Mesenchymal stem cell (in vitro differentiated cells and primary cell): ENCODE measurements around the gene DNAJC27.

Experiments used
- DNase-seq: peaks from one replicate; pipeline ENCODE4 v3.0.0-alpha.2; 2013
- H2AFZ ChIP-seq: one replicate; pipeline ENCODE4 v1.6.1; 2013; ENCODE audit warnings: low read depth, mild to moderate bottlenecking, control low read depth, inconsistent platforms, low read length, moderate library complexity
- H2AK5ac ChIP-seq: 2 replicates; pipeline ENCODE4 v1.6.1; 2013; ENCODE audit warnings: low read length, moderate library complexity, mild to moderate bottlenecking, inconsistent platforms; ENCODE audit not compliant: severe bottlenecking
- H2BK120ac ChIP-seq: one replicate; pipeline ENCODE4 v1.6.1; 2013; ENCODE audit warnings: low read depth, mild to moderate bottlenecking, inconsistent platforms, low read length, moderate library complexity
- H2BK12ac ChIP-seq, 2 experiments: one replicate each; pipeline ENCODE4 v1.6.1; 2013; ENCODE audit warnings: inconsistent platforms in 2 of 2, low read length in 2 of 2, mild to moderate bottlenecking in 2 of 2, moderate library complexity in 2 of 2, control low read depth in 1 of 2
- H2BK15ac ChIP-seq: one replicate; pipeline ENCODE4 v1.6.1; 2013; ENCODE audit warnings: mild to moderate bottlenecking, low read depth, inconsistent platforms; ENCODE audit not compliant: poor library complexity, severe bottlenecking
- H2BK5ac ChIP-seq: 2 replicates; pipeline ENCODE4 v1.6.1; 2013; ENCODE audit warnings: low read depth, mild to moderate bottlenecking, low read length, control low read depth, inconsistent platforms; ENCODE audit not compliant: poor library complexity, severe bottlenecking
- H3K14ac ChIP-seq, 2 experiments: one replicate each; pipeline ENCODE4 v1.6.1; 2013; ENCODE audit warnings: inconsistent platforms in 2 of 2, low read length in 2 of 2, control low read depth in 1 of 2, mild to moderate bottlenecking in 1 of 2, moderate library complexity in 1 of 2
- H3K18ac ChIP-seq, 2 experiments: one replicate each; pipeline ENCODE4 v1.6.1; 2013; ENCODE audit warnings: inconsistent platforms in 2 of 2, low read length in 2 of 2, control low read depth in 1 of 2, low read depth in 1 of 2, mild to moderate bottlenecking in 1 of 2
- H3K23ac ChIP-seq, 2 experiments: one replicate each; pipeline ENCODE4 v1.6.1; 2013; ENCODE audit warnings: inconsistent platforms in 2 of 2, low read length in 2 of 2, mild to moderate bottlenecking in 2 of 2, moderate library complexity in 2 of 2, control low read depth in 1 of 2
- H3K27ac ChIP-seq: 2 replicates; pipeline ENCODE4 v1.5.1; 2013; ENCODE audit warnings: mild to moderate bottlenecking, moderate library complexity, low read length, control low read depth, inconsistent platforms; ENCODE audit not compliant: poor library complexity, severe bottlenecking
- H3K27me3 ChIP-seq, 2 experiments: 2 replicates each; pipeline versions ENCODE4 v1.6.1 to v1.7.0; 2013; ENCODE audit warnings: low read length in 2 of 2, mild to moderate bottlenecking in 2 of 2, moderate library complexity in 2 of 2, control low read depth in 1 of 2, inconsistent platforms in 1 of 2; ENCODE audit not compliant: control insufficient read depth in 1 of 2, insufficient read depth in 1 of 2
- H3K36me3 ChIP-seq, 2 experiments: 2 replicates each; pipeline versions ENCODE4 v1.6.1 to v1.7.0; 2013; ENCODE audit warnings: low read length in 2 of 2, control low read depth in 1 of 2, inconsistent platforms in 1 of 2, low read depth in 1 of 2, mild to moderate bottlenecking in 1 of 2; ENCODE audit not compliant: insufficient read depth in 2 of 2, control insufficient read depth in 1 of 2
- H3K4ac ChIP-seq, 2 experiments: one replicate each; pipeline ENCODE4 v1.6.1; 2013; ENCODE audit warnings: inconsistent platforms in 2 of 2, low read length in 2 of 2, mild to moderate bottlenecking in 2 of 2, moderate library complexity in 2 of 2, control low read depth in 1 of 2, low read depth in 1 of 2
- H3K4me1 ChIP-seq: 2 replicates; pipeline ENCODE4 v1.6.1; 2013; ENCODE audit warnings: low read depth, low read length, control low read depth; ENCODE audit not compliant: control insufficient read depth, insufficient read depth
- H3K4me2 ChIP-seq: 2 replicates; pipeline ENCODE4 v1.6.1; 2013; ENCODE audit warnings: low read length, mild to moderate bottlenecking, inconsistent platforms; ENCODE audit not compliant: poor library complexity, severe bottlenecking
- H3K4me3 ChIP-seq, 2 experiments: 2 replicates each; pipeline versions ENCODE4 v1.5.1 to v1.7.0; 2013; ENCODE audit warnings: low read length in 2 of 2, mild to moderate bottlenecking in 2 of 2, control low read depth in 1 of 2, low read depth in 1 of 2; ENCODE audit not compliant: insufficient read depth in 1 of 2
- H3K79me1 ChIP-seq: replicated peaks from 2 replicates; pipeline ENCODE4 v1.6.1; 2013; ENCODE audit warnings: mild to moderate bottlenecking, control low read depth, low read length, inconsistent platforms; ENCODE audit not compliant: poor library complexity, severe bottlenecking
- H3K9ac ChIP-seq: 2 replicates; pipeline ENCODE4 v1.7.0; 2013; ENCODE audit warnings: mild to moderate bottlenecking, low read length, moderate library complexity
- H3K9me3 ChIP-seq: 2 replicates; pipeline ENCODE4 v1.7.0; 2013; ENCODE audit warnings: mild to moderate bottlenecking, low read length; ENCODE audit not compliant: control insufficient read depth
- H4K8ac ChIP-seq: one replicate; pipeline ENCODE4 v1.6.1; 2013; ENCODE audit warnings: inconsistent platforms, mild to moderate bottlenecking, low read length, moderate library complexity
- H4K91ac ChIP-seq: one replicate; pipeline ENCODE4 v1.6.1; 2013; ENCODE audit warnings: mild to moderate bottlenecking, low read length, inconsistent platforms
- WGBS: methylation state at CpG from one replicate; pipeline ENCODE4 v1.1.7; 2013; ENCODE audit warnings: mixed read lengths; 5-methylcytosine and 5-hydroxymethylcytosine counted together

DNAJC27 gene

DNA sequence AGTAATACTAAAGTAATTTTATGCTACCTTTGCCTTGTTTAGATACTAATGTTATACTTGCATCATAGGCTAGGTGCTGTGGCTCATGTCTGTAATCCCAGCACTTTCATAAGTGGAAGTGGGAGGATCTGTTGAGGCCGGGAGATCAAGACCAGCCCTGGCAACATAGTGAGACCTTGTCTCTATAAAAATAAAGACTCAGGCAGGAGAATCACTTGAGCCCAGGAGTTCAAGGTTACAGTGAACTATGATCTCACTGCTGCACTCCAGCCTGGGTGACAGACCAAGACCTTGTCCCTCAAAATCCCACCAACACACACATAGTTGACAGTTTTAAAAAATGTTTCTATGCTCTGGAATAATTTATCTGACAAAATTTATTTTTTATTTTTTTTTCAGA, 6.9 kb upstream of the DNAJC27 start:
- Histone ChIP-seq H3K79me1 (peaks cover 5% of the 10 kb centered on the region), H3K9ac (no peak overlapping the region), H3K18ac (no peak overlapping the region), H3K36me3 (no peaks in the 10 kb centered on the region), H2AK5ac (no peak overlapping the region), H3K9me3 (no peaks in the 10 kb centered on the region), H3K4me1 (no peaks in the 10 kb centered on the region), H3K23ac (no peak overlapping the region), H2BK12ac (no peak overlapping the region), H2AFZ (no peak overlapping the region), H3K14ac (no peak overlapping the region), H3K4ac (no peak overlapping the region), H2BK120ac (no peak overlapping the region), H4K8ac (no peak overlapping the region), H3K27ac (no peak overlapping the region), H2BK5ac (no peak overlapping the region), H3K27me3 (no peaks in the 10 kb centered on the region), H3K4me2 (no peak overlapping the region), H4K91ac (no peak overlapping the region), H2BK15ac (no peak overlapping the region), H3K4me3 (no peak overlapping the region)
- no peak for DNase-seq
- 100% methylated on average over 1 of the region's 1 CpG for WGBS

DNA sequence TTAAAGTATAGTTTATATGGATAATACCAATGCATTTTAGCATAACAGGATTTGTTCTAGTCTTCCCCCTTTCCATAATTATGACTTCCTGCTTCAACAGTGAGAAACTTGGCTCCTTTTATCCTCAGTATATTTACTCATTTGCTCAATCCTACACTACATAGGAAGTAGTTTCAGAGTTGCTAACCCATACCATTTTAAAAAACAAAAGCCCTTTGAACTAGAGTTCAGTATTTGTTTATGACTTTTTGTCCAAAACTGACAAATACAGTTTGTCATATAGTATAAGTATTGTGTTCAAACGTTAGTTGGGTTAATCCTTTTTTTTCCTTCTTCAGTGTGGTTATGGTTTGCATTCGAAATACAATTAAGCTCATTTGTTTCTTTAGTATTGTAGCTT, 5.9 kb upstream of the DNAJC27 start:
- Histone ChIP-seq H2BK12ac (no peak overlapping the region), H3K9me3 (no peaks in the 10 kb centered on the region), H2BK5ac (no peak overlapping the region), H2AFZ (no peak overlapping the region), H2BK120ac (no peak overlapping the region), H3K4ac (no peak overlapping the region), H3K18ac (no peak overlapping the region), H3K36me3 (no peaks in the 10 kb centered on the region), H2BK15ac (no peak overlapping the region), H3K23ac (no peak overlapping the region), H3K4me2 (no peak overlapping the region), H3K79me1 (peaks cover 5% of the 10 kb centered on the region), H3K27ac (no peak overlapping the region), H3K4me1 (peaks cover 1% of the 10 kb centered on the region), H4K8ac (no peak overlapping the region), H3K27me3 (no peaks in the 10 kb centered on the region), H3K14ac (no peak overlapping the region), H3K9ac (no peak overlapping the region), H2AK5ac (no peak overlapping the region), H3K4me3 (no peak overlapping the region), H4K91ac (no peak overlapping the region)
- WGBS, result 100% methylated on average over 1 of the region's 2 CpGs
- DNase-seq, result no peak

DNA sequence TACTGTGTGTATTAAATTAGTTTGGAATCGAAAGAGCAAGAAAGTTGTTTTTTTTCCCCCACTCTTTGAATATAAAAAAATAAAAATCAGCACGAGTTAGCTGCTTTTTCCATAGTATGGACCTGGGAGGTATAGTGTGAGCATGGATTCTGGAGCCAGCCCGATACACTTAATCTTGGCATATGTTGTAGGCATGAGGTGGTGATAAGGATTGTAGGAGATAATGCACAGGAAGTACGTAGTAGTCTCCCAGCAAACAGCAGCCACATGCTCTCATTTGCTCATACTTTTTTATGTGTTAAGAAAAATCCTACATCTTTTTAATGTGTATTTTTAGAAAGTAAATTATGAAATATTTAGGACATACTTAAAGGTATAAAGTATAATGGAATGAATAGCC, 2.1 kb upstream of the DNAJC27 start:
- no peak overlapping the region for H2BK12ac ChIP-seq
- no peak overlapping the region for H3K18ac ChIP-seq
- H4K8ac ChIP-seq, result no peak overlapping the region
- no peaks in the 10 kb centered on the region for H3K36me3 ChIP-seq
- no peak overlapping the region for H3K4ac ChIP-seq
- 92% methylated on average over 2 of the region's 4 CpGs for WGBS
- H2BK15ac ChIP-seq, result no peak overlapping the region
- H3K9me3 ChIP-seq, result no peaks in the 10 kb centered on the region
- peaks cover 1% of the 10 kb centered on the region for H3K4me1 ChIP-seq
- no peak overlapping the region for H3K23ac ChIP-seq
- H3K79me1 ChIP-seq, result peaks cover 9% of the 10 kb centered on the region
- H3K27me3 ChIP-seq, result no peaks in the 10 kb centered on the region
- peak overlapping the region; percentile 100 for H3K9ac ChIP-seq
- no peak overlapping the region for H3K4me2 ChIP-seq
- no peak overlapping the region for H2AK5ac ChIP-seq
- H3K4me3 ChIP-seq, result no peak overlapping the region
- H4K91ac ChIP-seq, result no peak overlapping the region
- no peak overlapping the region for H2AFZ ChIP-seq
- DNase-seq, result no peak
- H2BK5ac ChIP-seq, result no peak overlapping the region
- no peak overlapping the region for H3K27ac ChIP-seq
- H2BK120ac ChIP-seq, result no peak overlapping the region
- no peak overlapping the region for H3K14ac ChIP-seq

DNA sequence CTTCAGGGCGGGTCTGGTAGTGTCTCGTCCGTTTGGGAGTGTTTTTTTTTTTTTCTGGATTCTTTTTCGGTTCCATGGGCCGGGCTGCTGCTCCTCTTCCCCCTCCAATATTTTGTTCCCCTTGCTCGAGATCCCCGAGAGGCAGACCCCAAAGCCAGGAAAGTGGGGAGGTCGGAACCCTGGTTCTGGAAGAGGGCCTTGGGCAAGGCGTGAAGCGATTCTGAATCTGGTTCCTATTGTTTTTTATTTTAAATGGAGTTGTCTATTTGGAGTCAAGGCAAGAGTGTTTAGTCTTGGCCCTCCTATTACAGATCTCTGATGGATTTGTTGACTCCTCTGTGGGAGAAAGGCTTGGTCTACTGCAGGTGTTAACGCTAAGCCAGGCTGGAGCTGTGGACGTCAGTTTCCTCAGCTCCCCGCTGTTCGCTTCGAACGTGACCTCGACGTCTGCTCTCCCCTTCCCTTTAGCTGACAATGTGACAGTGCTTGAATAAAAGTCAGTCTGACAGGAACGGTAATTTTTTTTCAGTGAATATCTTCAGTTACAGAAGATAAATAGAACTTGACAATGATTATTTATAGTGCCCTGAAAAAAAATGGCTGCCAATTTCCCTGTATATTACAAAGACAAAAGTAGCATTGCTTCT, 683 bp upstream of the DNAJC27 start:
- H2AK5ac ChIP-seq, result peak overlapping the region; percentile 12
- H2BK15ac ChIP-seq, result no peak overlapping the region
- peak; percentile 59 for DNase-seq
- H4K8ac ChIP-seq, result peak overlapping the region; percentile 91
- H3K36me3 ChIP-seq, result no peaks in the 10 kb centered on the region
- peaks cover 9% of the 10 kb centered on the region for H3K79me1 ChIP-seq
- H3K23ac ChIP-seq, result no peak overlapping the region
- peak overlapping the region; percentile 81 for H2BK5ac ChIP-seq
- H2BK120ac ChIP-seq, result peak overlapping the region; percentile 83
- no peaks in the 10 kb centered on the region for H3K27me3 ChIP-seq
- no peak overlapping the region for H4K91ac ChIP-seq
- 0% methylated on average over 7 of the region's 19 CpGs for WGBS
- peak overlapping the region; percentile 73 to 92 for H3K4me3 ChIP-seq
- peaks cover 1% of the 10 kb centered on the region for H3K4me1 ChIP-seq
- no peak overlapping the region for H3K14ac ChIP-seq
- peak overlapping the region; percentile 94 for H3K27ac ChIP-seq
- peak overlapping the region; percentile 100 for H3K9ac ChIP-seq
- peak overlapping the region in 1 of 2 experiments; percentile 81 for H3K4ac ChIP-seq
- peak overlapping the region; percentile 81 to 83 for H3K18ac ChIP-seq
- H3K9me3 ChIP-seq, result no peaks in the 10 kb centered on the region
- H2BK12ac ChIP-seq, result no peak overlapping the region
- no peak overlapping the region for H2AFZ ChIP-seq
- peak overlapping the region; percentile 62 for H3K4me2 ChIP-seq
